IMR-90 (cell line): ENCODE data around the gene MYH3. TPM values are rescaled to one million over a fixed set of nuclear protein-coding genes. Genes with fewer than 3 reads are reported as not detected.

ENCODE experiments used
- ATAC-seq: fragments of 200-7000 bp; cut with Tn5 transposase; 2 replicates; pipeline ENCODE4 v1.9.1; 2020; ENCODE audit warnings: low read depth, mild to moderate bottlenecking, moderate library complexity
- BruUV-seq: library from RNA; stranded (reverse); fragments of 400-500 nt; replicated peaks from 2 replicates; lab custom pipeline; 2021; lab: Mats Ljungman, UMichigan
- CTCF ChIA-PET: fragments of 300-600 bp; formaldehyde crosslinking; extraction: SDS; loops from one replicate; lab custom pipeline; 2021; ENCODE audit warnings: antibody characterized with exemption; lab: Yijun Ruan, JAX
- POLR2A ChIA-PET: fragments of 300-600 bp; sonication (Branson Sonifier 250); formaldehyde crosslinking; loops from one replicate; lab custom pipeline; 2022; ENCODE audit warnings: antibody characterized with exemption; ENCODE audit not compliant: unreplicated experiment; lab: Charles Lee
- DNase-seq: peaks from one replicate; pipeline ENCODE4 v3.0.0; 2013
- H2AFZ ChIP-seq: replicated peaks from 2 replicates; pipeline ENCODE3; 2013; ENCODE audit warnings: low read length, mild to moderate bottlenecking; ENCODE audit not compliant: poor library complexity
- H2AK5ac ChIP-seq: 2 replicates; pipeline ENCODE4 v1.6.1; 2013; ENCODE audit warnings: low read depth, low read length, inconsistent platforms
- H2AK9ac ChIP-seq: replicated peaks from 2 replicates; pipeline ENCODE3; 2013; ENCODE audit warnings: mild to moderate bottlenecking, low read depth, low read length, moderate library complexity; ENCODE audit not compliant: poor library complexity
- H2BK120ac ChIP-seq: 2 replicates; pipeline ENCODE4 v1.6.1; 2013; ENCODE audit warnings: low read depth, low read length, inconsistent platforms
- H2BK15ac ChIP-seq: 3 replicates; pipeline ENCODE4 v1.6.1; 2013; ENCODE audit warnings: low read depth, low read length, inconsistent platforms
- H2BK20ac ChIP-seq: 2 replicates; pipeline ENCODE4 v1.6.1; 2013; ENCODE audit warnings: low read depth, mild to moderate bottlenecking, inconsistent platforms, low read length, moderate library complexity
- H2BK5ac ChIP-seq: 2 replicates; pipeline ENCODE4 v1.6.1; 2013; ENCODE audit warnings: mild to moderate bottlenecking, low read depth, low read length, inconsistent platforms; ENCODE audit not compliant: poor library complexity, severe bottlenecking
- H3K14ac ChIP-seq: replicated peaks from 2 replicates; pipeline ENCODE4 v1.6.1; 2013; ENCODE audit warnings: low read depth, low read length, inconsistent platforms
- H3K18ac ChIP-seq: 2 replicates; pipeline ENCODE4 v1.6.1; 2013; ENCODE audit warnings: low read depth, low read length, control low read depth
- H3K23ac ChIP-seq: 2 replicates; pipeline ENCODE4 v1.6.1; 2013; ENCODE audit warnings: low read depth, low read length, inconsistent platforms
- H3K27ac ChIP-seq: 2 replicates; pipeline ENCODE4 v1.5.1; 2013; ENCODE audit warnings: mild to moderate bottlenecking, control low read depth, low read length; ENCODE audit not compliant: insufficient read depth
- H3K27me3 ChIP-seq: 2 replicates; pipeline ENCODE4 v1.6.1; 2013; ENCODE audit warnings: low read length; ENCODE audit not compliant: control insufficient read depth, insufficient read depth
- H3K36me3 ChIP-seq: 2 replicates; pipeline ENCODE4 v1.6.1; 2013; ENCODE audit warnings: low read length, mixed read lengths; ENCODE audit not compliant: control insufficient read depth, insufficient read depth
- H3K4ac ChIP-seq: 2 replicates; pipeline ENCODE4 v1.6.1; 2013; ENCODE audit warnings: low read depth, low read length, inconsistent platforms
- H3K4me1 ChIP-seq: 2 replicates; pipeline ENCODE4 v1.6.1; 2013; ENCODE audit warnings: low read length, mixed read lengths; ENCODE audit not compliant: control insufficient read depth, insufficient read depth
- H3K4me2 ChIP-seq: 2 replicates; pipeline ENCODE4 v1.6.1; 2013; ENCODE audit warnings: low read depth, mild to moderate bottlenecking, control low read depth, low read length, moderate library complexity
- H3K4me3 ChIP-seq: 2 replicates; pipeline ENCODE4 v1.5.1; 2013; ENCODE audit warnings: low read depth, mild to moderate bottlenecking, control low read depth, low read length, moderate library complexity; ENCODE audit not compliant: insufficient read depth
- H3K56ac ChIP-seq: 2 replicates; pipeline ENCODE4 v1.6.1; 2013; ENCODE audit warnings: low read length, inconsistent platforms; ENCODE audit not compliant: insufficient read depth; ENCODE audit errors: extremely low read depth
- H3K79me1 ChIP-seq, 2 experiments: 2 replicates each; pipeline ENCODE4 v1.6.1; 2013; ENCODE audit warnings: low read length in 2 of 2, inconsistent platforms in 1 of 2, low read depth in 1 of 2
- H3K9ac ChIP-seq: 2 replicates; pipeline ENCODE4 v1.6.1; 2013; ENCODE audit warnings: low read depth, low read length, control low read depth
- H3K9me1 ChIP-seq: 2 replicates; pipeline ENCODE4 v1.6.1; 2013; ENCODE audit warnings: low read length, inconsistent platforms; ENCODE audit not compliant: insufficient read depth
- H3K9me3 ChIP-seq: 2 replicates; pipeline ENCODE4 v1.6.1; 2013; ENCODE audit warnings: low read length; ENCODE audit not compliant: control insufficient read depth, insufficient read depth
- H4K20me1 ChIP-seq: 2 replicates; pipeline ENCODE4 v1.6.1; 2013; ENCODE audit warnings: low read length, inconsistent platforms; ENCODE audit not compliant: insufficient read depth
- H4K5ac ChIP-seq: 2 replicates; pipeline ENCODE4 v1.6.1; 2013; ENCODE audit warnings: mild to moderate bottlenecking, low read depth, low read length, control low read depth
- H4K8ac ChIP-seq, 2 experiments: 2 replicates each; pipeline ENCODE4 v1.6.1; 2013; ENCODE audit warnings: low read depth in 2 of 2, low read length in 2 of 2, control low read depth in 1 of 2, inconsistent platforms in 1 of 2
- H4K91ac ChIP-seq: 2 replicates; pipeline ENCODE4 v1.6.1; 2013; ENCODE audit warnings: low read depth, low read length, inconsistent platforms; ENCODE audit not compliant: insufficient read depth
- BHLHE40 ChIP-seq: fragments of 150-350 bp; IDR thresholded peaks from 2 replicates; pipeline ENCODE4 v1.6.1; 2016; ENCODE audit warnings: mild to moderate bottlenecking, low read depth, low read length
- CEBPB ChIP-seq: IDR thresholded peaks from 2 replicates; pipeline ENCODE4 v1.6.1; 2012; ENCODE audit warnings: low read depth, low read length, improper control_type of control experiment
- CHD1 ChIP-seq: IDR thresholded peaks from 2 replicates; pipeline ENCODE4 v1.6.1; 2012; ENCODE audit warnings: low read depth, low read length, improper control_type of control experiment
- FOS ChIP-seq: fragments of 150-350 bp; IDR thresholded peaks from 2 replicates; pipeline ENCODE4 v1.6.1; 2016; ENCODE audit warnings: low read depth, low read length
- MAFK ChIP-seq: IDR thresholded peaks from 2 replicates; pipeline ENCODE4 v1.6.1; 2012; ENCODE audit warnings: low read depth, low read length, improper control_type of control experiment
- MAZ ChIP-seq: IDR thresholded peaks from 2 replicates; pipeline ENCODE4 v1.6.1; 2012; ENCODE audit warnings: low read depth, mild to moderate bottlenecking, low read length, improper control_type of control experiment, moderate library complexity, borderline replicate concordance
- MXI1 ChIP-seq: IDR thresholded peaks from 2 replicates; pipeline ENCODE4 v1.6.1; 2012; ENCODE audit warnings: low read depth, mild to moderate bottlenecking, low read length, moderate library complexity, borderline replicate concordance
- NFE2L2 ChIP-seq: fragments of 150-350 bp; IDR thresholded peaks from 2 replicates; pipeline ENCODE4 v1.6.1; 2016; ENCODE audit warnings: low read depth, mild to moderate bottlenecking, low read length
- POLR2A ChIP-seq: IDR thresholded peaks from 2 replicates; pipeline ENCODE4 v1.6.1; 2012; ENCODE audit warnings: mild to moderate bottlenecking, low read depth, low read length
- RAD21 ChIP-seq: IDR thresholded peaks from 2 replicates; pipeline ENCODE4 v1.6.1; 2012; ENCODE audit warnings: low read length, improper control_type of control experiment
- RCOR1 ChIP-seq: IDR thresholded peaks from 2 replicates; pipeline ENCODE4 v1.6.1; 2012; ENCODE audit warnings: mild to moderate bottlenecking, low read length, improper control_type of control experiment; ENCODE audit not compliant: insufficient replicate concordance
- RFX5 ChIP-seq: IDR thresholded peaks from 2 replicates; pipeline ENCODE4 v1.8.0; 2012; ENCODE audit warnings: low read depth, mild to moderate bottlenecking, low read length, moderate library complexity
- SMC3 ChIP-seq: fragments of 150-350 bp; IDR thresholded peaks from 2 replicates; pipeline ENCODE4 v1.6.1; 2016; ENCODE audit warnings: low read depth, mild to moderate bottlenecking, antibody characterized with exemption, low read length, moderate library complexity
- WGBS, 2 experiments: methylation state at CpG; one replicate each; pipeline versions ENCODE4 v1.1.5 to v1.1.7; 2013; ENCODE audit warnings: missing lambda C conversion rate in 2 of 2; ENCODE audit not compliant: insufficient read length in 1 of 2; ENCODE audit errors: extremely low coverage in 2 of 2; 5-methylcytosine and 5-hydroxymethylcytosine counted together
- dilution Hi-C: fragments of 300-500 bp; cut with HindIII; formaldehyde crosslinking; loops from one replicate; pipeline ENCODE4 v1.14.3; 2018; ENCODE audit warnings: low sequenced_read_pairs; ENCODE audit not compliant: unreplicated experiment
- in situ Hi-C: fragments of 300-500 bp; cut with MboI; formaldehyde crosslinking; loops from 3 replicates; pipeline ENCODE4 v1.14.3; 2019; ENCODE audit warnings: low sequenced_read_pairs, inconsistent platforms, mixed read lengths
- intact Hi-C: fragments of 100-400 bp; cut with micrococcal nuclease; formaldehyde crosslinking; loops from 2 replicates; pipeline ENCODE4 v1.10.0; 2022
- polyA plus RNA-seq, 3 experiments: library from polyadenylated mRNA; depleted of rRNA; stranded (reverse); fragments of >200 nt; gene quantifications; 2 replicates each; pipeline ENCODE4 v1.2.3, GENCODE V29; 2012; ENCODE audit warnings: low replicate concordance in 1 of 3
- total RNA-seq: library from RNA; depleted of rRNA; stranded (reverse); fragments of >200 nt; gene quantifications from 2 replicates; pipeline ENCODE4 v1.2.3, GENCODE V29; 2012
- TF ChIP-seq, protein P1 (sequence below): conservative IDR thresholded peaks from 2 replicates; pipeline ENCODE4 v1.5.1; 2012; ENCODE audit warnings: mild to moderate bottlenecking, low read depth, low read length, improper control_type of control experiment
- TF ChIP-seq, protein P2 (sequence below): fragments of 150-350 bp; IDR thresholded peaks from 2 replicates; pipeline ENCODE4 v1.6.1; 2017; ENCODE audit warnings: mild to moderate bottlenecking, antibody characterized with exemption, low read length, low read depth
- TF ChIP-seq, protein P3 (sequence below): fragments of 150-350 bp; IDR thresholded peaks from 2 replicates; pipeline ENCODE4 v1.6.1; 2016; ENCODE audit warnings: low read depth, mild to moderate bottlenecking, low read length, moderate library complexity, borderline replicate concordance

The MYH3 gene
- total and polyA plus RNA-seq, 2 of the 4 experiments (the other 2 are of a cell fraction): 0.54 to 0.63 TPM

DNA sequence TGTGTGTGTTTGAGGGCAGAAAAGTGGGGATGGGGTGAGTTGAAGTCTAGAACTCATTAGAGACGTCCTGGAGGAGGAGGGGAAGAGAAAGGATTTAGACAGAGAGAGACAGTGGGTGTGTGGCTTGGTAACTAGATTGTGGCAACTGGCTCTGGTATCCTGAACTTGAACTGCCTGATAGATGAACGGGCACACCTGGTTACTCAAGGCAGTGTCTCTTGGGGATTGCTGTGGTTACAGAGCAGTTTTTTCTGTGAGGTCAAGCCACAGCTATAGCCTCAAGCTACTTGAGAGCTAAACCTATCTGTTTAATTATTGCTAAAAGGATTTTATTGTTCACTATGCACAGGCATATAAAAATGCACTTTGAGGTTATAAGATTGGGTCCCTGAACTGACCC is 77.8 kb downstream of the MYH3 start:
- H3K9me3 ChIP-seq: no peaks in the 10 kb centered on the region
- H3K4me3 ChIP-seq: no peak overlapping the region
- no peak overlapping the region for H2AK9ac ChIP-seq
- H4K91ac ChIP-seq: no peak overlapping the region
- no peak for DNase-seq
- H3K4ac ChIP-seq: no peak overlapping the region
- no peaks in the 10 kb centered on the region for H3K27me3 ChIP-seq
- H4K5ac ChIP-seq: no peak overlapping the region
- BruUV-seq: no TSS peak
- H3K9ac ChIP-seq: no peak overlapping the region
- no peaks in the 10 kb centered on the region for H3K79me1 ChIP-seq
- no peak overlapping the region for H2BK15ac ChIP-seq
- no peak overlapping the region for H2AFZ ChIP-seq
- CTCF ChIA-PET: no interaction called here
- in situ Hi-C loops (no loop called here), intact Hi-C loops (no loop called here), dilution Hi-C loops (no loop called here)
- no peak for TF ChIP-seq RCOR1
- TF ChIP-seq, protein P1, sequence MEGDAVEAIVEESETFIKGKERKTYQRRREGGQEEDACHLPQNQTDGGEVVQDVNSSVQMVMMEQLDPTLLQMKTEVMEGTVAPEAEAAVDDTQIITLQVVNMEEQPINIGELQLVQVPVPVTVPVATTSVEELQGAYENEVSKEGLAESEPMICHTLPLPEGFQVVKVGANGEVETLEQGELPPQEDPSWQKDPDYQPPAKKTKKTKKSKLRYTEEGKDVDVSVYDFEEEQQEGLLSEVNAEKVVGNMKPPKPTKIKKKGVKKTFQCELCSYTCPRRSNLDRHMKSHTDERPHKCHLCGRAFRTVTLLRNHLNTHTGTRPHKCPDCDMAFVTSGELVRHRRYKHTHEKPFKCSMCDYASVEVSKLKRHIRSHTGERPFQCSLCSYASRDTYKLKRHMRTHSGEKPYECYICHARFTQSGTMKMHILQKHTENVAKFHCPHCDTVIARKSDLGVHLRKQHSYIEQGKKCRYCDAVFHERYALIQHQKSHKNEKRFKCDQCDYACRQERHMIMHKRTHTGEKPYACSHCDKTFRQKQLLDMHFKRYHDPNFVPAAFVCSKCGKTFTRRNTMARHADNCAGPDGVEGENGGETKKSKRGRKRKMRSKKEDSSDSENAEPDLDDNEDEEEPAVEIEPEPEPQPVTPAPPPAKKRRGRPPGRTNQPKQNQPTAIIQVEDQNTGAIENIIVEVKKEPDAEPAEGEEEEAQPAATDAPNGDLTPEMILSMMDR: no peak
- no peak for TF ChIP-seq RFX5
- TF ChIP-seq CHD1: no peak
- no peak for TF ChIP-seq MXI1
- no peak for TF ChIP-seq CEBPB
- no peak for TF ChIP-seq MAZ
- TF ChIP-seq, protein P2, sequence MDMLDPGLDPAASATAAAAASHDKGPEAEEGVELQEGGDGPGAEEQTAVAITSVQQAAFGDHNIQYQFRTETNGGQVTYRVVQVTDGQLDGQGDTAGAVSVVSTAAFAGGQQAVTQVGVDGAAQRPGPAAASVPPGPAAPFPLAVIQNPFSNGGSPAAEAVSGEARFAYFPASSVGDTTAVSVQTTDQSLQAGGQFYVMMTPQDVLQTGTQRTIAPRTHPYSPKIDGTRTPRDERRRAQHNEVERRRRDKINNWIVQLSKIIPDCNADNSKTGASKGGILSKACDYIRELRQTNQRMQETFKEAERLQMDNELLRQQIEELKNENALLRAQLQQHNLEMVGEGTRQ: no peak
- no peak for TF ChIP-seq SMC3
- no peak for TF ChIP-seq BHLHE40
- TF ChIP-seq NFE2L2: no peak
- TF ChIP-seq POLR2A: no peak
- TF ChIP-seq, protein P3, sequence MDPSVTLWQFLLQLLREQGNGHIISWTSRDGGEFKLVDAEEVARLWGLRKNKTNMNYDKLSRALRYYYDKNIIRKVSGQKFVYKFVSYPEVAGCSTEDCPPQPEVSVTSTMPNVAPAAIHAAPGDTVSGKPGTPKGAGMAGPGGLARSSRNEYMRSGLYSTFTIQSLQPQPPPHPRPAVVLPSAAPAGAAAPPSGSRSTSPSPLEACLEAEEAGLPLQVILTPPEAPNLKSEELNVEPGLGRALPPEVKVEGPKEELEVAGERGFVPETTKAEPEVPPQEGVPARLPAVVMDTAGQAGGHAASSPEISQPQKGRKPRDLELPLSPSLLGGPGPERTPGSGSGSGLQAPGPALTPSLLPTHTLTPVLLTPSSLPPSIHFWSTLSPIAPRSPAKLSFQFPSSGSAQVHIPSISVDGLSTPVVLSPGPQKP: no peak
- TF ChIP-seq FOS: no peak
- TF ChIP-seq RAD21: no peak
- TF ChIP-seq MAFK: no peak
- 0% methylated on average over 1 of the region's 2 CpGs; no CpG with 5 or more reads in 1 of the 2 experiments for WGBS, 2 experiments
- H3K18ac ChIP-seq: no peak overlapping the region
- no peak overlapping the region for H2BK120ac ChIP-seq
- no peak overlapping the region for H3K4me2 ChIP-seq
- ATAC-seq: no peak
- no peak overlapping the region for H2BK5ac ChIP-seq
- no peak overlapping the region for H3K27ac ChIP-seq
- no peak overlapping the region for H3K14ac ChIP-seq
- H4K8ac ChIP-seq: no peak overlapping the region
- H3K36me3 ChIP-seq: no peaks in the 10 kb centered on the region
- no peak overlapping the region for H2AK5ac ChIP-seq
- no peaks in the 10 kb centered on the region for H4K20me1 ChIP-seq
- no peak overlapping the region for H3K23ac ChIP-seq
- no peaks in the 10 kb centered on the region for H3K9me1 ChIP-seq
- no peak overlapping the region for H3K56ac ChIP-seq
- H3K4me1 ChIP-seq: no peaks in the 10 kb centered on the region
- H2BK20ac ChIP-seq: no peak overlapping the region
- POLR2A ChIA-PET: no interaction called here
